Chondrocyte (in vitro differentiated cells): ENCODE results near the gene MALT1. TPM values are rescaled to one million over a fixed set of nuclear protein-coding genes. Genes with fewer than 3 reads are reported as not detected.

ENCODE experiments used
- DNase-seq: peaks from one replicate; pipeline ENCODE4 v3.0.0; 2021; ENCODE audit warnings: mixed read lengths, low spot score
- H3K27ac Mint-ChIP-seq: one replicate; pipeline ENCODE4 v1.8.0; 2021; ENCODE audit warnings: mild to moderate bottlenecking, moderate library complexity, mixed read lengths; ENCODE audit not compliant: unreplicated experiment
- H3K27me3 Mint-ChIP-seq: 2 replicates; pipeline ENCODE4 v1.8.0; 2021; ENCODE audit warnings: low read depth, mixed read lengths
- H3K36me3 Mint-ChIP-seq: 2 replicates; pipeline ENCODE4 v1.8.0; 2021; ENCODE audit warnings: low read depth, mixed read lengths
- H3K4me1 Mint-ChIP-seq: 2 replicates; pipeline ENCODE4 v1.8.0; 2021; ENCODE audit warnings: low read depth, mild to moderate bottlenecking, mixed read lengths
- H3K4me3 Mint-ChIP-seq: one replicate; pipeline ENCODE4 v1.8.0; 2021; ENCODE audit warnings: mild to moderate bottlenecking, moderate library complexity, mixed read lengths; ENCODE audit not compliant: unreplicated experiment
- H3K9me3 Mint-ChIP-seq: 2 replicates; pipeline ENCODE4 v1.8.0; 2021; ENCODE audit warnings: low read depth, mixed read lengths
- total RNA-seq: library from RNA; stranded (reverse); gene quantifications from 3 replicates; pipeline ENCODE4 v1.2.1, GENCODE V29; 2021
- TF ChIP-seq, protein P1 (sequence below): fragments of 200-600 bp; sonication (generic); IDR thresholded peaks from 2 replicates; pipeline ENCODE4 v1.5.0; 2021; ENCODE audit warnings: antibody characterized with exemption, mild to moderate bottlenecking, moderate library complexity

The MALT1 gene
- total RNA-seq, 1 donor from 2014 or later: 17.4 TPM

DNA sequence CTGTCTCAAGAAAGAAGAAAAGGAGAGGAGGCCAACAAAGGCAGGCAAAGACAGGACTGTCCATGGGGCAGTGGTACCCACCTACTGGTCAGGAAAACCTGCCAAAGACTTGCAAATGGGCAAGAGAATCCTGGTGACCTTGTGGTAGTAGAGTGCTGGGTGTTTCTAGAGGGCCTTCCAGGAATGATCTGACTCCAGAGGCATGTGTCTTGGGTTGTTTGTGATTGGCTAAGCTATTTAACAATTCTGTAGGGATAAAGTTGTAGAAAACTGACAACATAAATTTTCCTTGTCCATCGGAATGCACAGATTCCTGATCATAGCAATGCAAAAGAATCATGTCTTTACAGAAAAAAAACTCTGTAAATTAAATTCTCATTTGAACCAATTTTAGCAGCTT, 125.0 kb downstream of the MALT1 start:
- Mint-ChIP-seq H3K27ac (no peak overlapping the region), H3K27me3 (no peaks in the 10 kb centered on the region), H3K4me1 (peaks cover 14% of the 10 kb centered on the region), H3K9me3 (no peaks in the 10 kb centered on the region), H3K36me3 (no peaks in the 10 kb centered on the region), H3K4me3 (no peak overlapping the region)
- no peak for DNase-seq
- TF ChIP-seq, protein P1, sequence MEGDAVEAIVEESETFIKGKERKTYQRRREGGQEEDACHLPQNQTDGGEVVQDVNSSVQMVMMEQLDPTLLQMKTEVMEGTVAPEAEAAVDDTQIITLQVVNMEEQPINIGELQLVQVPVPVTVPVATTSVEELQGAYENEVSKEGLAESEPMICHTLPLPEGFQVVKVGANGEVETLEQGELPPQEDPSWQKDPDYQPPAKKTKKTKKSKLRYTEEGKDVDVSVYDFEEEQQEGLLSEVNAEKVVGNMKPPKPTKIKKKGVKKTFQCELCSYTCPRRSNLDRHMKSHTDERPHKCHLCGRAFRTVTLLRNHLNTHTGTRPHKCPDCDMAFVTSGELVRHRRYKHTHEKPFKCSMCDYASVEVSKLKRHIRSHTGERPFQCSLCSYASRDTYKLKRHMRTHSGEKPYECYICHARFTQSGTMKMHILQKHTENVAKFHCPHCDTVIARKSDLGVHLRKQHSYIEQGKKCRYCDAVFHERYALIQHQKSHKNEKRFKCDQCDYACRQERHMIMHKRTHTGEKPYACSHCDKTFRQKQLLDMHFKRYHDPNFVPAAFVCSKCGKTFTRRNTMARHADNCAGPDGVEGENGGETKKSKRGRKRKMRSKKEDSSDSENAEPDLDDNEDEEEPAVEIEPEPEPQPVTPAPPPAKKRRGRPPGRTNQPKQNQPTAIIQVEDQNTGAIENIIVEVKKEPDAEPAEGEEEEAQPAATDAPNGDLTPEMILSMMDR: no peak

DNA sequence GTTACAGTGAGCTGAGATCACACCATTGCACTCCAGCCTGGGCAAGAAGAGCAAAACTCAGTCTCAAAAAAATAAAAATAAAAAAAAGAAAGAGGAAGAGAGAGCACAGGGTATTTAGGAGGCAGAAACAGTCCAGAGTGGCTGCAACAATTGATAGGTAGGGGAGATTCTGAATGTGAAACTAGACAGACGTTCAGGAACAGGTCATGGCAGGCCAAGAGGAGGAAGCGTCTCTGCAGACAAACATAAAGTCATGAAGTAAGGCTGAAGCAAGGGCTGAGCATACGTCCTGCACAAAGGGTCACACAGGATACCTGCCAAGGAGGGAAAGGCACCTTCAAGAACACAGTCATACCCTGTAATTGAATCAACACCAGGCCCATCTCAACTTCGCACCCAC, 129.3 kb downstream of the MALT1 start:
- TF ChIP-seq, protein P1: no peak
- no peak overlapping the region for H3K27ac Mint-ChIP-seq
- no peaks in the 10 kb centered on the region for H3K27me3 Mint-ChIP-seq
- no peak overlapping the region for H3K4me3 Mint-ChIP-seq
- no peaks in the 10 kb centered on the region for H3K36me3 Mint-ChIP-seq
- H3K9me3 Mint-ChIP-seq: peaks cover 5% of the 10 kb centered on the region
- DNase-seq: no peak
- H3K4me1 Mint-ChIP-seq: peaks cover 15% of the 10 kb centered on the region

DNA sequence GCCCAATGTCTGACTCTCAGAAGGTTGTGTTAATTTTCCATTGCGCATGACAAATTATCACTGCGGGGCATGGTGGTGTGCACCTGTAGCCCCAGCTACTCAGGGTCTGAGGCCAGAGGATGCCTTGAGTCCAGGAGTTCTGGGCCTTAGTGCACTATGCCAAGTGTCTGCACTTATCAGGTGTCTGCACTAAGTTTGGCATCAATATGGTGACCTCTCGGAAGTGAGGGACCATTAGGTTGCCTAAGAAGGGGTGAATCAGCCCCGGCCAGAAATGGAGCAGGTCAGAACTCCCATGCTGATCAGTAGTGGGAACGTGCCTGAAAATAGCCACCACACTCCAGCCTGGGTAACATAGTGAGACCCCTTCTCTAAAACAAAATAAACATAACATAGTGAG, 131.7 kb downstream of the MALT1 start:
- TF ChIP-seq, protein P1: no peak
- Mint-ChIP-seq H3K4me3 (no peak overlapping the region), H3K9me3 (peaks cover 7% of the 10 kb centered on the region), H3K4me1 (peaks cover 13% of the 10 kb centered on the region), H3K27me3 (no peaks in the 10 kb centered on the region), H3K27ac (no peak overlapping the region), H3K36me3 (no peaks in the 10 kb centered on the region)
- no peak for DNase-seq

DNA sequence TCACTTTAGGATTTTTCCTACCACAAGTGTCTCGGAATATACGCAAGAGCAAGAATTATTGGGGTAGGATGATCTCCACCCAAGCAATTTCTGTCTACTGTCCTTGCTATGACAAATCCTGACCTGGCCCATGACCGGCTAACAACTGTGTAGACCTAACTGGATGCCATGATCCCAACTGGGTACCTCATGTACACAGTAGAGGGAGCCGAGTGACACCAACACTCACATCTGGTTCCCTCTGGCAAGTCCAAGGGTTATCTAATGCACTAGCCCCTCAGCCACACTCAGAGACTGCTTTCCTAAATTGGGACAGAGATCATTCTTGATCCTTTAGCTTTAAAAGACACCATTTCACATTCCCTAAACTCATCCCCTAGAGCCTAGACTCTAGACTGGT, 132.7 kb downstream of the MALT1 start:
- Mint-ChIP-seq H3K36me3 (no peaks in the 10 kb centered on the region), H3K27me3 (no peaks in the 10 kb centered on the region), H3K27ac (no peak overlapping the region), H3K9me3 (peaks cover 7% of the 10 kb centered on the region), H3K4me3 (no peak overlapping the region), H3K4me1 (peaks cover 13% of the 10 kb centered on the region)
- no peak for DNase-seq
- TF ChIP-seq, protein P1: peak; percentile 9

Other genes with a start within 250 kb of the MALT1 start
- gene ALPK2, start 42.4 kb upstream of the MALT1 start, total RNA-seq: 26.4 to 50.1 TPM (median 46.4 TPM) in 3 replicates
- gene ZNF532, start 193.4 kb downstream of the MALT1 start, total RNA-seq: 123 to 163 TPM (median 162 TPM) in 3 replicates